ENCODE measurements around the gene CD3G.
"Not testable (repeated sequence)": the region's sequence is repeated elsewhere in the genome, so short reads cannot be mapped to it uniquely, and the experiment has no call there.

CD3G gene

GRCh38 chr11:118308995-118309528, 35.1 kb upstream of the CD3G start:
- not testable (repeated sequence) for DNase-seq; H2BK5ac ChIP-seq (ENCODE audit: low read depth, low read length, poor library complexity, severe bottlenecking); H4K91ac ChIP-seq (ENCODE audit: low read length); H3K4me2 ChIP-seq (ENCODE audit: low read length, poor library complexity, severe bottlenecking); H3K4ac ChIP-seq (ENCODE audit: low read depth in 1 of 2, low read length in 2 of 2); H3K36me3 ChIP-seq (ENCODE audit: control insufficient read depth in 1 of 2, insufficient read depth in 2 of 2, low read depth in 1 of 2, low read length in 2 of 2); H3K9ac ChIP-seq (ENCODE audit: low read length); H2AK5ac ChIP-seq (ENCODE audit: low read length, severe bottlenecking); H3K18ac ChIP-seq (ENCODE audit: low read depth in 1 of 2, low read length in 2 of 2); H3K4me1 ChIP-seq (ENCODE audit: control insufficient read depth, insufficient read depth, low read depth, low read length); H2BK120ac ChIP-seq (ENCODE audit: low read depth, low read length); H3K27ac ChIP-seq (ENCODE audit: low read length, poor library complexity, severe bottlenecking); H3K9me3 ChIP-seq (ENCODE audit: control insufficient read depth, low read length); H2BK15ac ChIP-seq (ENCODE audit: low read depth, poor library complexity, severe bottlenecking); H2AFZ ChIP-seq (ENCODE audit: low read depth, low read length); H3K4me3 ChIP-seq (ENCODE audit: insufficient read depth in 1 of 2, low read depth in 1 of 2, low read length in 2 of 2); H3K14ac ChIP-seq (ENCODE audit: low read length in 2 of 2); H4K8ac ChIP-seq (ENCODE audit: low read length); H3K23ac ChIP-seq (ENCODE audit: low read length in 2 of 2); H3K79me1 ChIP-seq (replicated peaks; ENCODE audit: low read length, poor library complexity, severe bottlenecking); H2BK12ac ChIP-seq (ENCODE audit: low read length in 2 of 2)
- 82% methylated on average over 2 of the region's 5 CpGs for WGBS
- H3K27me3 ChIP-seq (ENCODE audit: control insufficient read depth in 1 of 2, insufficient read depth in 1 of 2, low read length in 2 of 2) = peaks cover 28 to 34% of the 10 kb centered on the region in 2 experiments

- Histone ChIP-seq H3K18ac (ENCODE audit: low read depth in 1 of 2, low read length in 2 of 2) (no peak overlapping the region), H4K8ac (ENCODE audit: low read length) (no peak overlapping the region), H2AK5ac (ENCODE audit: low read length, severe bottlenecking) (no peak overlapping the region), H2BK12ac (ENCODE audit: low read length in 2 of 2) (no peak overlapping the region), H3K36me3 (ENCODE audit: control insufficient read depth in 1 of 2, insufficient read depth in 2 of 2, low read depth in 1 of 2, low read length in 2 of 2) (no peaks in the 10 kb centered on the region), H3K4me2 (ENCODE audit: low read length, poor library complexity, severe bottlenecking) (no peak overlapping the region), H2BK15ac (ENCODE audit: low read depth, poor library complexity, severe bottlenecking) (no peak overlapping the region), H3K9ac (ENCODE audit: low read length) (no peak overlapping the region), H3K4me1 (ENCODE audit: control insufficient read depth, insufficient read depth, low read depth, low read length) (no peaks in the 10 kb centered on the region), H3K23ac (ENCODE audit: low read length in 2 of 2) (no peak overlapping the region), H3K14ac (ENCODE audit: low read length in 2 of 2) (no peak overlapping the region), H3K27me3 (ENCODE audit: control insufficient read depth in 1 of 2, insufficient read depth in 1 of 2, low read length in 2 of 2) (peaks cover 33 to 38% of the 10 kb centered on the region in 2 experiments), H3K79me1 (replicated peaks; ENCODE audit: low read length, poor library complexity, severe bottlenecking) (no peaks in the 10 kb centered on the region), H3K9me3 (ENCODE audit: control insufficient read depth, low read length) (no peaks in the 10 kb centered on the region), H2BK5ac (ENCODE audit: low read depth, low read length, poor library complexity, severe bottlenecking) (no peak overlapping the region), H3K4me3 (ENCODE audit: insufficient read depth in 1 of 2, low read depth in 1 of 2, low read length in 2 of 2) (no peak overlapping the region), H4K91ac (ENCODE audit: low read length) (no peak overlapping the region), H2AFZ (ENCODE audit: low read depth, low read length) (no peak overlapping the region), H3K4ac (ENCODE audit: low read depth in 1 of 2, low read length in 2 of 2) (no peak overlapping the region), H2BK120ac (ENCODE audit: low read depth, low read length) (no peak overlapping the region), H3K27ac (ENCODE audit: low read length, poor library complexity, severe bottlenecking) (no peak overlapping the region)
- DNase-seq = no peak
- WGBS = 94% methylated on average over 3 of the region's 3 CpGs
Measured at GRCh38 chr11:118310271-118310670, 33.9 kb upstream of the CD3G start.

- Histone ChIP-seq H2BK5ac (ENCODE audit: low read depth, low read length, poor library complexity, severe bottlenecking) (no peak overlapping the region), H3K4me3 (ENCODE audit: insufficient read depth in 1 of 2, low read depth in 1 of 2, low read length in 2 of 2) (no peak overlapping the region), H3K4ac (ENCODE audit: low read depth in 1 of 2, low read length in 2 of 2) (no peak overlapping the region), H2BK15ac (ENCODE audit: low read depth, poor library complexity, severe bottlenecking) (no peak overlapping the region), H3K27ac (ENCODE audit: low read length, poor library complexity, severe bottlenecking) (no peak overlapping the region), H2BK120ac (ENCODE audit: low read depth, low read length) (no peak overlapping the region), H2BK12ac (ENCODE audit: low read length in 2 of 2) (no peak overlapping the region), H3K23ac (ENCODE audit: low read length in 2 of 2) (no peak overlapping the region), H3K9ac (ENCODE audit: low read length) (no peak overlapping the region), H3K18ac (ENCODE audit: low read depth in 1 of 2, low read length in 2 of 2) (no peak overlapping the region), H3K14ac (ENCODE audit: low read length in 2 of 2) (no peak overlapping the region), H3K36me3 (ENCODE audit: control insufficient read depth in 1 of 2, insufficient read depth in 2 of 2, low read depth in 1 of 2, low read length in 2 of 2) (no peaks in the 10 kb centered on the region), H2AFZ (ENCODE audit: low read depth, low read length) (no peak overlapping the region), H3K4me2 (ENCODE audit: low read length, poor library complexity, severe bottlenecking) (no peak overlapping the region), H3K9me3 (ENCODE audit: control insufficient read depth, low read length) (no peaks in the 10 kb centered on the region), H3K4me1 (ENCODE audit: control insufficient read depth, insufficient read depth, low read depth, low read length) (no peaks in the 10 kb centered on the region), H2AK5ac (ENCODE audit: low read length, severe bottlenecking) (no peak overlapping the region), H3K27me3 (ENCODE audit: control insufficient read depth in 1 of 2, insufficient read depth in 1 of 2, low read length in 2 of 2) (peaks cover 37 to 45% of the 10 kb centered on the region in 2 experiments), H3K79me1 (replicated peaks; ENCODE audit: low read length, poor library complexity, severe bottlenecking) (no peaks in the 10 kb centered on the region), H4K91ac (ENCODE audit: low read length) (no peak overlapping the region), H4K8ac (ENCODE audit: low read length) (no peak overlapping the region)
- no peak for DNase-seq
- WGBS = 83% methylated on average over 1 of the region's 3 CpGs
Measured at GRCh38 chr11:118310781-118311485, 33.2 kb upstream of the CD3G start.

GRCh38 chr11:118311518-118311917, 32.6 kb upstream of the CD3G start:
- Histone ChIP-seq H3K14ac (ENCODE audit: low read length in 2 of 2) (no peak overlapping the region), H2BK12ac (ENCODE audit: low read length in 2 of 2) (no peak overlapping the region), H3K4ac (ENCODE audit: low read depth in 1 of 2, low read length in 2 of 2) (no peak overlapping the region), H2AFZ (ENCODE audit: low read depth, low read length) (no peak overlapping the region), H3K36me3 (ENCODE audit: control insufficient read depth in 1 of 2, insufficient read depth in 2 of 2, low read depth in 1 of 2, low read length in 2 of 2) (no peaks in the 10 kb centered on the region), H2BK5ac (ENCODE audit: low read depth, low read length, poor library complexity, severe bottlenecking) (no peak overlapping the region), H3K4me2 (ENCODE audit: low read length, poor library complexity, severe bottlenecking) (no peak overlapping the region), H4K8ac (ENCODE audit: low read length) (no peak overlapping the region), H4K91ac (ENCODE audit: low read length) (no peak overlapping the region), H3K27me3 (ENCODE audit: control insufficient read depth in 1 of 2, insufficient read depth in 1 of 2, low read length in 2 of 2) (peaks cover 37 to 49% of the 10 kb centered on the region in 2 experiments), H3K4me3 (ENCODE audit: insufficient read depth in 1 of 2, low read depth in 1 of 2, low read length in 2 of 2) (no peak overlapping the region), H2BK15ac (ENCODE audit: low read depth, poor library complexity, severe bottlenecking) (no peak overlapping the region), H3K18ac (ENCODE audit: low read depth in 1 of 2, low read length in 2 of 2) (no peak overlapping the region), H3K23ac (ENCODE audit: low read length in 2 of 2) (no peak overlapping the region), H2BK120ac (ENCODE audit: low read depth, low read length) (no peak overlapping the region), H3K4me1 (ENCODE audit: control insufficient read depth, insufficient read depth, low read depth, low read length) (peaks cover under 1% of the 10 kb centered on the region), H2AK5ac (ENCODE audit: low read length, severe bottlenecking) (no peak overlapping the region), H3K9ac (ENCODE audit: low read length) (no peak overlapping the region), H3K9me3 (ENCODE audit: control insufficient read depth, low read length) (no peaks in the 10 kb centered on the region), H3K79me1 (replicated peaks; ENCODE audit: low read length, poor library complexity, severe bottlenecking) (no peaks in the 10 kb centered on the region), H3K27ac (ENCODE audit: low read length, poor library complexity, severe bottlenecking) (no peak overlapping the region)
- 17% methylated on average over 1 of the region's 4 CpGs for WGBS
- no peak for DNase-seq
